HG03558 (cell line): ENCODE results near the gene NSF.

Experiments
- ATAC-seq: cut with Tn5 transposase; IDR thresholded peaks from one replicate; pipeline ENCODE4 v1.9.1; 2021; ENCODE audit warnings: moderate number of reproducible peaks; ENCODE audit not compliant: unreplicated experiment; ENCODE audit errors: extremely low read depth

Gene NSF

GRCh38 chr17:46793541-46793940 lies 203.1 kb downstream of the NSF start:
- no peak for ATAC-seq

- no peak for ATAC-seq
Measured at GRCh38 chr17:46794318-46794717, 203.8 kb downstream of the NSF start.

GRCh38 chr17:46795379-46795952 lies 205.0 kb downstream of the NSF start:
- no peak for ATAC-seq

GRCh38 chr17:46796084-46796483 lies 205.6 kb downstream of the NSF start:
- ATAC-seq = no peak

- no peak for ATAC-seq
Measured at GRCh38 chr17:46796524-46796923, 206.1 kb downstream of the NSF start.

- ATAC-seq = no peak
Measured at GRCh38 chr17:46796956-46797530, 206.6 kb downstream of the NSF start.

- no peak for ATAC-seq
Measured at GRCh38 chr17:46800573-46800972, 210.1 kb downstream of the NSF start.

GRCh38 chr17:46802800-46803199 lies 212.3 kb downstream of the NSF start:
- no peak for ATAC-seq

GRCh38 chr17:46803544-46803943 lies 213.1 kb downstream of the NSF start:
- ATAC-seq = no peak

- no peak for ATAC-seq
Measured at GRCh38 chr17:46805771-46806170, 215.3 kb downstream of the NSF start.
